Lower lobe of right lung (tissue), 2 donors: ENCODE data around the gene LCN6. TPM values are rescaled to one million over a fixed set of nuclear protein-coding genes. Genes with fewer than 3 reads are reported as not detected.

Source experiments
- ATAC-seq, 2 donors: fragments of 200-7000 bp; cut with Tn5 transposase; one replicate each; pipeline ENCODE4 v1.9.1; 2020 to 2022; ENCODE audit warnings: mild to moderate bottlenecking in 2 of 2, moderate library complexity in 2 of 2
- DNase-seq: peaks from one replicate; pipeline ENCODE4 v3.0.0-alpha.2; 2020
- H3K27ac ChIP-seq: fragments of 200-600 bp; one replicate; pipeline ENCODE4 v1.8.0; 2022
- H3K27me3 ChIP-seq: fragments of 200-600 bp; one replicate; pipeline ENCODE4 v1.8.0; 2022; ENCODE audit warnings: low read depth
- H3K36me3 ChIP-seq: fragments of 200-600 bp; one replicate; pipeline ENCODE4 v1.8.0; 2022; ENCODE audit warnings: mild to moderate bottlenecking
- H3K4me1 ChIP-seq: fragments of 200-600 bp; one replicate; pipeline ENCODE4 v1.8.0; 2022
- H3K4me3 ChIP-seq: fragments of 200-600 bp; one replicate; pipeline ENCODE4 v1.8.0; 2022; ENCODE audit warnings: mild to moderate bottlenecking
- H3K9me3 ChIP-seq: fragments of 200-600 bp; one replicate; pipeline ENCODE4 v1.8.0; 2022
- intact Hi-C: fragments of 100-400 bp; cut with DNase I; formaldehyde crosslinking; loops from one replicate; pipeline ENCODE4 v1.11.0; 2022
- total RNA-seq: library from RNA; stranded (reverse); fragmentation: NEBNext Ultra II Directional; extraction: Animal tissue kit (Norgen Biotek cat#: 25700); gene quantifications from one replicate; pipeline ENCODE4 v1.2.1, GENCODE V29; 2021
- TF ChIP-seq, protein P1 (sequence below): fragments of 200-600 bp; IDR thresholded peaks from one replicate; pipeline ENCODE4 v1.8.0; 2022; ENCODE audit warnings: antibody characterized with exemption, mild to moderate bottlenecking
- donor health status: DM: no; HTN: yes; CAD: no; lungs with severe emphysema.

Gene LCN6
- total RNA-seq, 1 donor from 2014 or later, result 2.9 TPM

- Histone ChIP-seq H3K27ac (no peak overlapping the region), H3K9me3 (no peaks in the 10 kb centered on the region), H3K4me3 (no peak overlapping the region), H3K4me1 (peaks cover 31% of the 10 kb centered on the region), H3K27me3 (no peaks in the 10 kb centered on the region), H3K36me3 (peaks cover 19% of the 10 kb centered on the region)
- ATAC-seq (no peak), DNase-seq (no peak)
- intact Hi-C loops, result no loop called here
- TF ChIP-seq, protein P1, sequence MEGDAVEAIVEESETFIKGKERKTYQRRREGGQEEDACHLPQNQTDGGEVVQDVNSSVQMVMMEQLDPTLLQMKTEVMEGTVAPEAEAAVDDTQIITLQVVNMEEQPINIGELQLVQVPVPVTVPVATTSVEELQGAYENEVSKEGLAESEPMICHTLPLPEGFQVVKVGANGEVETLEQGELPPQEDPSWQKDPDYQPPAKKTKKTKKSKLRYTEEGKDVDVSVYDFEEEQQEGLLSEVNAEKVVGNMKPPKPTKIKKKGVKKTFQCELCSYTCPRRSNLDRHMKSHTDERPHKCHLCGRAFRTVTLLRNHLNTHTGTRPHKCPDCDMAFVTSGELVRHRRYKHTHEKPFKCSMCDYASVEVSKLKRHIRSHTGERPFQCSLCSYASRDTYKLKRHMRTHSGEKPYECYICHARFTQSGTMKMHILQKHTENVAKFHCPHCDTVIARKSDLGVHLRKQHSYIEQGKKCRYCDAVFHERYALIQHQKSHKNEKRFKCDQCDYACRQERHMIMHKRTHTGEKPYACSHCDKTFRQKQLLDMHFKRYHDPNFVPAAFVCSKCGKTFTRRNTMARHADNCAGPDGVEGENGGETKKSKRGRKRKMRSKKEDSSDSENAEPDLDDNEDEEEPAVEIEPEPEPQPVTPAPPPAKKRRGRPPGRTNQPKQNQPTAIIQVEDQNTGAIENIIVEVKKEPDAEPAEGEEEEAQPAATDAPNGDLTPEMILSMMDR, result no peak
Observed at GRCh38 chr9:136729926-136730325, 18.4 kb downstream of the LCN6 start.

DNA sequence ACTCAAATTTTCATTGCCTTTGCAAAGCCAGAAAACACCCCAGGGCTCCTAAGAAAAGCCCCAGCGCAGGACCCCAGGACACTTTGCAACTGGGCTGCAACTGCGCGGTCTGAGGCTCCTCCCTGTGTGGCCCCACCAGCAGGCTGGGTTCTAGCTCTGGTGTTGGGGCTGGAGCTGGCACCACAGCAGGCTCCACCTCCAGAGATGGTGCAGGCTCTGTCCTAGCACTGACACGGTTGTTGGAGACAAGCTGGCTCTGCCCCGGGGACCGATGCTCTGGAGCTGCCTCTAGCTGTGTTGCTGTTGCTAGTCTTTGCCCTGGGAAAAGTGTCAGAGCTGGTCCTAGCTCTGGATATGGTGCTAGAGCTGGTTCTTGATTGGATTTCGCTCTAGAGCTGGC is 19.2 kb downstream of the LCN6 start:
- peaks cover 38% of the 10 kb centered on the region for H3K4me1 ChIP-seq
- intact Hi-C loops, result no loop called here
- H3K9me3 ChIP-seq, result no peaks in the 10 kb centered on the region
- ATAC-seq (no peak), DNase-seq (no peak)
- H3K27ac ChIP-seq, result no peak overlapping the region
- TF ChIP-seq, protein P1, result no peak
- H3K4me3 ChIP-seq, result peak overlapping the region; percentile 93
- H3K36me3 ChIP-seq, result peaks cover 27% of the 10 kb centered on the region
- H3K27me3 ChIP-seq, result no peaks in the 10 kb centered on the region

DNA sequence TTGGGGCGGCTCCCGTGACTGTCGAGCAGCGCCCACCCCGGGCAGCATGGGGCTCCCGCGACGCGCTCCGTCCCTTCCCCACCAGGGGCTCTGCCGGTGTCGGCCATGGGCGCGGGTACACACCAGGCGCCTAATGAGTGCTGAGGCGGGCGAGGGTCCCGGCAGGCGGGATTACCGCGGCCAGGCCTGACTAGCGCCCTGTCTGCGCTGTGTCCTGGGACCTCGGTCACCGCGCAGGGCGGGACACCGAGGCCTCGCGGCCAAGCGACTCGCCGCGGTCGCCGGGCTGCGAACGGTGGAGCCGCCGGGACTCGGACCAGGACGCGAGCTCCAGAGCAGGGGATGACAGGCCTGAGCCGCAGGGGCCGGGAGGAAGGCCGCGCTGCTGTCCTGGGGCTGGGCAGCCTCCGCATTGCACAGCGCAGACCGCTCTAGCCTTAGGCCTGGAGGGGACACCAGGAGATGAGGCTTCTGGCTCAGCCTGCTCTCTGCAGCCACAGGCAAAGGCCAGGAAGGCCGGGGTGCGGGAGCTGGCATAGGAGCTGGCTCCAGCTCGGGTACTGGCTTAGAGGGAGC is 19.7 kb downstream of the LCN6 start:
- Histone ChIP-seq H3K4me1 (peaks cover 43% of the 10 kb centered on the region), H3K4me3 (peak overlapping the region; percentile 93), H3K36me3 (peaks cover 32% of the 10 kb centered on the region), H3K27me3 (no peaks in the 10 kb centered on the region), H3K27ac (peak overlapping the region; percentile 84), H3K9me3 (no peaks in the 10 kb centered on the region)
- DNase-seq (peak; percentile 56), ATAC-seq (peak; percentile 43 to 59)
- intact Hi-C loops, result no loop called here
- TF ChIP-seq, protein P1, result no peak

DNA sequence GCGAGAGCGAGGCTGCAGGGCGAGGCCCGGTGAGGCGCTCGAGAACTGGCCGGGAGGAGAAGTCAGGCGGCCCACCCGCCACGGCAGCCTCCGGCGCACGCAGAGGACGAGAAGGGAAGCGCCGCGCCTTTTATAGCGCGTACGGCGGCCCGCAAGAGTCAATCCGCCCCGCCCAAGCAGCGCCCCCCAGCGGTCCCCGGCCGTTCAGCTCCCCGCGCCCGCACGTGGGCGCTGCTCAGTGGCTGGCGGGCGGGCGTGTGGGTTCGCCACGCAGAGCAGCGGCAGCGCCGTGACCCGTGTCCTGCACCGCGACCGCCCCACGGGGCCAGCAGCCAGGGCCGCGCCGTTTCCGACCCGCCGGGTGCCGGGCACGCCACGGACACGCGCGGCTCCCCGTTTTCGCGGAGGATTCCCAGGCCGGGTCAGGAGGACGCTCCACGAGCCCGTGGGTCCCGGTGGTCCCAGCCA is 20.2 kb downstream of the LCN6 start:
- peak; percentile 95 for DNase-seq
- TF ChIP-seq, protein P1, result peak; percentile 95
- Histone ChIP-seq H3K27me3 (no peaks in the 10 kb centered on the region), H3K9me3 (no peaks in the 10 kb centered on the region), H3K4me1 (peaks cover 48% of the 10 kb centered on the region), H3K4me3 (peak overlapping the region; percentile 93), H3K36me3 (peaks cover 37% of the 10 kb centered on the region), H3K27ac (peak overlapping the region; percentile 84)
- peak; percentile 87 to 95 for ATAC-seq
- intact Hi-C loops, result no loop called here

GRCh38 chr9:136726631-136727191 is 21.6 kb downstream of the LCN6 start:
- Histone ChIP-seq H3K4me1 (peaks cover 62% of the 10 kb centered on the region), H3K27me3 (no peaks in the 10 kb centered on the region), H3K4me3 (peak overlapping the region; percentile 93), H3K27ac (peak overlapping the region; percentile 24), H3K9me3 (no peaks in the 10 kb centered on the region), H3K36me3 (peaks cover 51% of the 10 kb centered on the region)
- no peak for DNase-seq
- intact Hi-C loops, result no loop called here
- no peak for ATAC-seq
- TF ChIP-seq, protein P1, result peak; percentile 43
